ENCODE data around the gene HTR3D. TPM values are rescaled to one million over a fixed set of nuclear protein-coding genes. Genes with fewer than 3 reads are reported as not detected.

Gene HTR3D
- total and polyA plus RNA-seq, 2 of the 4 experiments (the other 2 are of a cell fraction) = not detected

DNA sequence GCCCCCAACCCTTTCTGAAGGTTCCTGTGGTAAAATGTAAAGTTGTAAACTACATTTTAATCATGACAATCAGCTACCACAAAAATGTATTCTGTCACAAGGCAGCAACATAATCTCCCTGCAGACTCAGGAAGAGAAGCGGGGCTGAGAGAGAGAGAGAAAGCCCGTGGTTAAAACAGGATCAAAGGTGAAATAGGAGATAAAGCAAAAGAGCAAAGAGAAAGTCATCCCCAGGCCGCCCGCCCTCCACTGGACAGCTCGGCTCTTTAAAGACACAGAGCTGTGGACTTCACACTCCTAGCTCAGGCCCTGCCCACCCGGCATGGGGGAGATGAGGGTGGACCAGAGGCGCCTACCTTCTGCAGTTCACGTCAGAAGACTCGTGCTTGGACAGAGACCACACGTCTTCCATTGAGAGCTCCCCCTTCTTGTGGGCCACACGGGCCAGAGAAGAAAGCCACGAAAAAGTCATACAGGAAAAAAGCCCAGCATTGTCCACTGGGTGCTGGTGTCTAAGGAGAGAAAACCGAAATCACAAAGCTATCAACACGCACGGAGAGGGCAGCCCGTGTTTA lies 43.2 kb upstream of the HTR3D start:
- peaks cover 0 to 9% of the 10 kb centered on the region in 2 experiments; a peak in 2 of 4 replicates for H3K79me1 ChIP-seq (ENCODE audit: low read depth in 1 of 2, low read length in 2 of 2)
- intact Hi-C loops (cut with micrococcal nuclease) = loop anchor here (2.0 kb wide), 1 partner anchor 28 kb away; the partner anchor contains the start of gene ABCC5
- H4K5ac ChIP-seq (ENCODE audit: low read depth, low read length) = peak overlapping the region; percentile 83
- H3K9me1 ChIP-seq (ENCODE audit: insufficient read depth, low read length) = peaks cover 16% of the 10 kb centered on the region
- H2BK5ac ChIP-seq (ENCODE audit: low read depth, low read length, poor library complexity, severe bottlenecking) = peak overlapping the region; percentile 62
- ChIA-PET POLR2A (ENCODE audit: unreplicated experiment) (no interaction called here), CTCF (interaction anchor here (1.1 kb wide), 1 partner anchor 9 kb away, joined by 8 read pairs; no protein-coding TSS in a partner anchor)
- 100% methylated on average over 4 of the region's 16 CpGs; no CpG with 5 or more reads in 1 of the 2 experiments for WGBS, 2 experiments (ENCODE audit: extremely low coverage in 2 of 2, insufficient read length in 1 of 2)
- H3K27ac ChIP-seq (ENCODE audit: insufficient read depth, low read length) = peak overlapping the region; percentile 94; the same call in 1 of the 2 replicates
- peak overlapping the region in 1 of 2 experiments; percentile 37; a peak in 1 of 4 replicates for H4K8ac ChIP-seq (ENCODE audit: low read depth in 2 of 2, low read length in 2 of 2)
- peaks cover 16% of the 10 kb centered on the region for H3K36me3 ChIP-seq (ENCODE audit: control insufficient read depth, insufficient read depth, low read length)
- peak overlapping the region; percentile 32; the same call in 1 of the 2 replicates for H2BK20ac ChIP-seq (ENCODE audit: low read depth, low read length)
- peaks cover 8% of the 10 kb centered on the region; the same call in 1 of the 2 replicates for H4K20me1 ChIP-seq (ENCODE audit: insufficient read depth, low read length)
- BruUV-seq (replicated peaks) = no TSS peak
- peaks cover 16% of the 10 kb centered on the region for H3K4me1 ChIP-seq (ENCODE audit: control insufficient read depth, insufficient read depth, low read length)
- in situ Hi-C loops (cut with MboI; ENCODE audit: low sequenced_read_pairs) = no loop called here
- peak overlapping the region; percentile 55; the same call in 1 of the 2 replicates for H3K14ac ChIP-seq (replicated peaks; ENCODE audit: low read depth, low read length)
- H2BK15ac ChIP-seq (ENCODE audit: low read depth, low read length) = peak overlapping the region; percentile 38; the same call in 1 of the 3 replicates
- H3K27me3 ChIP-seq (ENCODE audit: control insufficient read depth, insufficient read depth, low read length) = no peaks in the 10 kb centered on the region
- no peak overlapping the region for H3K56ac ChIP-seq (ENCODE audit: extremely low read depth, insufficient read depth, low read length)
- peak overlapping the region; percentile 69 for H2BK120ac ChIP-seq (ENCODE audit: low read depth, low read length)
- ATAC-seq (ENCODE audit: low read depth) (peak; percentile 97), DNase-seq (peak; percentile 90)
- no peak overlapping the region for H3K23ac ChIP-seq (ENCODE audit: low read depth, low read length)
- no peak overlapping the region for H2AFZ ChIP-seq (replicated peaks; ENCODE audit: low read length, poor library complexity)
- H3K18ac ChIP-seq (ENCODE audit: low read depth, low read length) = peak overlapping the region; percentile 95
- peak overlapping the region; percentile 48; the same call in 1 of the 2 replicates for H3K9ac ChIP-seq (ENCODE audit: low read depth, low read length)
- peak overlapping the region; percentile 31; the same call in 1 of the 2 replicates for H4K91ac ChIP-seq (ENCODE audit: insufficient read depth, low read depth, low read length)
- peak overlapping the region; percentile 44 for H3K4ac ChIP-seq (ENCODE audit: low read depth, low read length)
- H3K4me3 ChIP-seq (ENCODE audit: insufficient read depth, low read depth, low read length) = no peak overlapping the region
- H3K4me2 ChIP-seq (ENCODE audit: low read depth, low read length) = peak overlapping the region; percentile 81
- peak overlapping the region; percentile 53 for H2AK9ac ChIP-seq (replicated peaks; ENCODE audit: low read depth, low read length, poor library complexity)
- peak overlapping the region; percentile 17; the same call in 1 of the 2 replicates for H2AK5ac ChIP-seq (ENCODE audit: low read depth, low read length)
- dilution Hi-C loops (cut with HindIII; ENCODE audit: low sequenced_read_pairs, unreplicated experiment) = no loop called here
- no peaks in the 10 kb centered on the region for H3K9me3 ChIP-seq (ENCODE audit: control insufficient read depth, insufficient read depth, low read length)
- TF ChIP-seq MAFK (IDR thresholded peaks at IDR 0.05; ENCODE audit: low read depth, low read length) (no peak; the same call in 1 of the 2 replicates), RFX5 (IDR thresholded peaks at IDR 0.05; ENCODE audit: low read depth, low read length) (no peak), MXI1 (IDR thresholded peaks at IDR 0.05; ENCODE audit: borderline replicate concordance, low read depth, low read length) (0 out of 2 replicates have a peak, but pooled peaks have one; percentile 18), CHD1 (IDR thresholded peaks at IDR 0.05; ENCODE audit: low read depth, low read length) (no peak), POLR2A (IDR thresholded peaks at IDR 0.05; ENCODE audit: low read depth, low read length) (no peak), NFE2L2 (IDR thresholded peaks at IDR 0.05; ENCODE audit: low read depth, low read length) (no peak), FOS (IDR thresholded peaks at IDR 0.05; ENCODE audit: low read depth, low read length) (peak; percentile 52; the same call in 1 of the 2 replicates), BHLHE40 (IDR thresholded peaks at IDR 0.05; ENCODE audit: low read depth, low read length) (peak; percentile 69), RAD21 (IDR thresholded peaks at IDR 0.05; ENCODE audit: low read length) (no peak), SMC3 (IDR thresholded peaks at IDR 0.05; ENCODE audit: low read depth, low read length) (no peak), MAZ (IDR thresholded peaks at IDR 0.05; ENCODE audit: borderline replicate concordance, low read depth, low read length) (peak; percentile 22; the same call in 1 of the 2 replicates)
- TF ChIP-seq, protein P1, sequence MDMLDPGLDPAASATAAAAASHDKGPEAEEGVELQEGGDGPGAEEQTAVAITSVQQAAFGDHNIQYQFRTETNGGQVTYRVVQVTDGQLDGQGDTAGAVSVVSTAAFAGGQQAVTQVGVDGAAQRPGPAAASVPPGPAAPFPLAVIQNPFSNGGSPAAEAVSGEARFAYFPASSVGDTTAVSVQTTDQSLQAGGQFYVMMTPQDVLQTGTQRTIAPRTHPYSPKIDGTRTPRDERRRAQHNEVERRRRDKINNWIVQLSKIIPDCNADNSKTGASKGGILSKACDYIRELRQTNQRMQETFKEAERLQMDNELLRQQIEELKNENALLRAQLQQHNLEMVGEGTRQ (IDR thresholded peaks at IDR 0.05; ENCODE audit: low read depth, low read length) = no peak
- TF ChIP-seq, protein P2, sequence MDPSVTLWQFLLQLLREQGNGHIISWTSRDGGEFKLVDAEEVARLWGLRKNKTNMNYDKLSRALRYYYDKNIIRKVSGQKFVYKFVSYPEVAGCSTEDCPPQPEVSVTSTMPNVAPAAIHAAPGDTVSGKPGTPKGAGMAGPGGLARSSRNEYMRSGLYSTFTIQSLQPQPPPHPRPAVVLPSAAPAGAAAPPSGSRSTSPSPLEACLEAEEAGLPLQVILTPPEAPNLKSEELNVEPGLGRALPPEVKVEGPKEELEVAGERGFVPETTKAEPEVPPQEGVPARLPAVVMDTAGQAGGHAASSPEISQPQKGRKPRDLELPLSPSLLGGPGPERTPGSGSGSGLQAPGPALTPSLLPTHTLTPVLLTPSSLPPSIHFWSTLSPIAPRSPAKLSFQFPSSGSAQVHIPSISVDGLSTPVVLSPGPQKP (IDR thresholded peaks at IDR 0.05; ENCODE audit: borderline replicate concordance, low read depth, low read length) = no peak
- TF ChIP-seq, protein P3, sequence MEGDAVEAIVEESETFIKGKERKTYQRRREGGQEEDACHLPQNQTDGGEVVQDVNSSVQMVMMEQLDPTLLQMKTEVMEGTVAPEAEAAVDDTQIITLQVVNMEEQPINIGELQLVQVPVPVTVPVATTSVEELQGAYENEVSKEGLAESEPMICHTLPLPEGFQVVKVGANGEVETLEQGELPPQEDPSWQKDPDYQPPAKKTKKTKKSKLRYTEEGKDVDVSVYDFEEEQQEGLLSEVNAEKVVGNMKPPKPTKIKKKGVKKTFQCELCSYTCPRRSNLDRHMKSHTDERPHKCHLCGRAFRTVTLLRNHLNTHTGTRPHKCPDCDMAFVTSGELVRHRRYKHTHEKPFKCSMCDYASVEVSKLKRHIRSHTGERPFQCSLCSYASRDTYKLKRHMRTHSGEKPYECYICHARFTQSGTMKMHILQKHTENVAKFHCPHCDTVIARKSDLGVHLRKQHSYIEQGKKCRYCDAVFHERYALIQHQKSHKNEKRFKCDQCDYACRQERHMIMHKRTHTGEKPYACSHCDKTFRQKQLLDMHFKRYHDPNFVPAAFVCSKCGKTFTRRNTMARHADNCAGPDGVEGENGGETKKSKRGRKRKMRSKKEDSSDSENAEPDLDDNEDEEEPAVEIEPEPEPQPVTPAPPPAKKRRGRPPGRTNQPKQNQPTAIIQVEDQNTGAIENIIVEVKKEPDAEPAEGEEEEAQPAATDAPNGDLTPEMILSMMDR (conservative IDR thresholded peaks at IDR 0.05; ENCODE audit: low read depth, low read length) = no peak
